ENCODE data around the gene RABGAP1.

RABGAP1 gene

GRCh38 chr9:123087359-123087888 lies 146.6 kb downstream of the RABGAP1 start:
- DNase-seq: no peak

- no peak for DNase-seq
Measured at GRCh38 chr9:123089040-123089439, 148.2 kb downstream of the RABGAP1 start.

GRCh38 chr9:123089790-123090189 lies 149.0 kb downstream of the RABGAP1 start:
- no peak for DNase-seq

- DNase-seq: no peak
Measured at GRCh38 chr9:123090198-123090896, 149.5 kb downstream of the RABGAP1 start.

DNA sequence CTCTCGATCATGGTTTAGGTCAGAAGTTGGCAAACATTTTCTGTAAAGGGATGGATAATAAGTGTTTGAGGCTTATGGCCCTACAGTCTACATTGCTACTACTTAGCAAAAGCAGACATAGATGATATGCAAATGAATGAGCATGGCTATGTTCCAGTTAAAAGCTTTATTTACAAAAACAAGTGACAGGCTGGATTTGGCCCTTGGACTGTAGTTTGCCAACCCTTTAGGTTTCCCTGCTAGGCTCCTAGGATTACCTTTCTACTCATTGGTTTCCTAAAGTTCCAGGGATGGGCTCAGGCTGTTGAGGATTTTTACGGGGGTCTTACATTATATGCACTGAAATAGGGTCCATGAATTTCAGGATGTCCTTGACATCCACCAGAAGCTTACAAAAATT lies 150.1 kb downstream of the RABGAP1 start:
- DNase-seq: no peak

- no peak for DNase-seq
Measured at GRCh38 chr9:123091459-123091858, 150.6 kb downstream of the RABGAP1 start.

- no peak for DNase-seq
Measured at GRCh38 chr9:123093141-123093540, 152.3 kb downstream of the RABGAP1 start.

GRCh38 chr9:123096987-123097386 lies 156.2 kb downstream of the RABGAP1 start:
- DNase-seq: no peak

DNA sequence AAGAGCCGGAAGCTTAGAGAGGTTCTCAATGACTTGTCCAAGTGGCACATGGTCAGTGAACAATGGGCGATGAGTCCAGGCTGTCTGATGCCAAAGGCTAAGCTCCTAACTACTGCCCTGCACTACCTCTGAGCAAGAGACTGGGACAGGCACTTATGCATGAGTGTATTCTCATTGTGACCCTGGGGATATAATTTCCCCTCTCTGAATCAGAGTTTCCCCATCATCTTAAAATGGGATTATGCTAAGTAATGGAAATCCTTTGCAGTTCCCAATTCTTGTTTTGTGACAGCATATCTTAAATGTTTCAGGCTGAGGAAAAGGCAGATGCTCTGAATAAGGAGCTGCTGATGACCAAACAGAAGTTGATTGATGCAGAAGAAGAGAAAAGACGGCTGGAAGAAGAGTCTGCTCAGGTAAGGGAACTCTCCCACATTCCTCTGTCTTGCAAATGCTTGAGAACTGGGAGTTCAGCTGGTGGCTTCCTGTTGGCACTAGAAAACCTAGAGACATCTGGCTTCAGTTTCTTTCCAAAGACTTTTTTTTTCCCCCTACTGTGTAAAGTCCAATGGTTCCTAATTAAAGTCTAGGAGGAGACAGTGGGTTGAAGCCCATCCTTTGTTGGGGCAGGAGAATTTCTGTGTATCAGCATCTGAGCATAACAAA lies 156.7 kb downstream of the RABGAP1 start:
- DNase-seq: no peak

- DNase-seq: no peak
Measured at GRCh38 chr9:123098096-123098459, 157.3 kb downstream of the RABGAP1 start.

GRCh38 chr9:123099042-123099441 lies 158.2 kb downstream of the RABGAP1 start:
- no peak for DNase-seq

GRCh38 chr9:123099548-123099947 lies 158.7 kb downstream of the RABGAP1 start:
- DNase-seq: no peak

GRCh38 chr9:123102375-123103113 lies 161.7 kb downstream of the RABGAP1 start:
- no peak for DNase-seq

GRCh38 chr9:123104807-123105206 lies 164.0 kb downstream of the RABGAP1 start:
- DNase-seq: no peak

DNA sequence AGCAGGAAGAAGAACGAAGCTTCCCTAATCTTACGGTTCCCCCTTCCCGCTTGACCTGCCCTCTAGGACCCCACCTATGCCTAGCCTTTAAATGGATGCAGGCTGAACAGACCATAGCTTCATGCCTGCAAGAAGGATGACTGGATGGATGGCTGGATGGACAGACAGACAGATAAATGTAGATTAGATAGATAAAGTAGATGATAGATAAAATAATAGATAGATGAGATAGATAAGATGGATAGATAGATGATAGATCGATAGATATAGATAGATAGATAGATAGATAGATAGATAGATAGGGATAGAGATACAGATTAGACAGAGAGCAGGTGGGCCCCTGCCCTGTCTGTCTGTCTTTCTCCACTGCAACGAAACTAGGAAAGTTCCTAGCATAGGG lies 164.7 kb downstream of the RABGAP1 start:
- no peak for DNase-seq

DNA sequence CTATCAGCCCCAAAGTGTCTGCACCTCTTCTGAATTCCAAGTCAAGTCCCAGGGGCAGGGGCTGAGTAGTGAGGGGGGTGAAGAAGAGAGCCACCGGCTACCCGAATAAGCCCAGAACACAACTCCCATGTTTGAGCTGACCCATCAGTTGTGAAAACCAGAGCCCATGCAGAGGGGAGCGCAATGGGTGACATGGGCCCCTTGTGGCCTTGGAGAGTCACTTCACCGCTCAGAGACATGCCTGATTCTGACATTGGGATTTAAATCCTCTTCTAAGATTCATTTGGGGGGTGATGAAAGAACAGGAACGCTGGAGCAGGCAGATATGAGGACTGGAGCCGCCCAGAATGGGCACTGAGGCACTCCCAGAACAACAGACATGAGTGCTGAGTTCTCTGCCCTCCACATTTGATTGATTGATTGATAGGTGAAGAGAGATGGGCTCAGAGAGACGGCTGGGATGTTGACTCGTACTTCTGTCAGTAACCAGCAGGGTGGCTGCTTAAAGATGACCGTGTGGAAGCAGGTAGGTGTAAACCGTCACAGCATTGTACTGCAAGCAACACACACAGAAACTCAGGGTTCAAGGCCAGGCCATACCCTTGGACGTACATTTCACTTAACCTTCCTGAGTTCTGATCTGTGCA lies 166.9 kb downstream of the RABGAP1 start:
- no peak for DNase-seq

- no peak for DNase-seq
Measured at GRCh38 chr9:123108976-123109375, 168.2 kb downstream of the RABGAP1 start.

DNA sequence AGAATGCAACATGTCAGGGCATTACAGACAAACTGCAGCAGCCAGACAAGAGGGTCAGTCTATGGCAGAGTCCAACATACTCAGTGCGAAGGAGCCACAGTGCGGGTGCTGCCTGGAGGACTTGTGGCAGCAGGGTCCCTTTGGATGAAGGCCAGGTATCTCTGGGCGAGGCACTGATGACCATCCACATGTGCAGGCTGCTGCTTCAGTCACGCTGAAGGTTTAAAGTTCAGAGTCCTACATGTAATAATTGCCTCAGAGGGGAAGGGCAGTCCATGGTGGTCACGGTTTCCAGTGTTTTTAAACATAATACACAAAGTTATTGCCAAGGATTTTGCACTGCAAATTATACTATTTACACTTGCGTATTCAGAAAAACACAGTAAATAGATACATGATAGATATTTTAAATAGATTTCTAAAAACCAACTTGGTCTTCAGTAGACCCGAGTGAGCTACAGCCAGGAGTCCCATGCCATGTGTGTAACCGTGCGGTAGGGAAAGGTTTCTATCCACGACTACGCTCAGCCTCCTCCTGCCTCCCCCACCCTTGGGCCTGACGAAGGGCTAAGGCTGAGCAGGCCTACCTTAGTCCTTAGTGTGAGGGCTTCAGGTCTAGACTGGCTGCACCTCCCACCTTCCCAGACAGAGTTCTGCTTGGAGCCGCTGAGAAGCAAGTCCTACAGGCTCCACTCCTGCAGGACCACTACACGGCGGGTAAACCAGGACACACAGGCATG lies 168.9 kb downstream of the RABGAP1 start:
- no peak for DNase-seq

- no peak for DNase-seq
Measured at GRCh38 chr9:123111427-123112014, 170.7 kb downstream of the RABGAP1 start.

DNA sequence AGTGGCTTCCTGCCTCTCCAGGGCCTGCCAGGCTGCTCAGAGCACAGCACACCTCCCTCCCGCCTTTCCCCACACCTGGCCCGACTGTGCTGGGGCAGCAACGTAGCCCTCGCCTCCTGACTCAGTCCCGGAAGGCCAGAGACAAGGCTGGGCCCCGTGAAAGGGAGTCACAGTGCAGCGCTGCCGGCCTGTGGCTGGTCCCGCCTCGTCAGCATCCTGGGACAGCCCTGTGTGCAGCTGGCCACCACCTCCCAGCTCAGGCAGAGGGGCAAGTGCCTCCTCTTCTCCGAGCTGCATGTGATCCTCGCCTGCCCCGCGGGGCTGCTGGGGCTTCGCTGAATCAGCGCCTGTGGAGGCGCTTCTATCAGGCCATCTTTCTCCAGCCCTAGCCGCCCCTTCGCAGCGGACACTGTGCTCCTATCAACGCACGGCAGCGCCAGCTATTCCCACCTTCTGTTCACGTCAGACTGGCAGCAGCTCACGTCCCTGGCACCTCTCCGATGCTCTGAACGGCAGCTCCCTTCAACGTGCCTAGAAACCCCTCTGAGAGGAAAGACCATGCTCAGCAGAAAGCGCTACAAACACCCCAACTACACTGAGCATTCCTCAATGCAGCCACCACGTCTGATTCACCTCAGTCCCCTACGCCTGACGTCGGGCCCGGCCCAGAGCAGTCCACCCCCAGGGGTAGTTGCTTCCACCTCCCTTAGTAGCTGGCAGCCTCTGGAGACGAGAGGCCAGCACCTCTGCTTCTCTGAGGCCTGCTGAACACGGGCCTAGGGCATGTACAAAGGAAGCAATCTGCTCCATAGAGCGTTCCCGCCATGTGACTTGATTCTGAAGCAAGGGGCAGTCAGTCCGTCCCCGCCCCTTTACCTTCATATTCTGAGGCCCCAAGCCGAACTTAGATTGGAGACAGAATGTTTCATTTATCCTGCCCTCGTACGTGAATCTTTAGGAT lies 171.5 kb downstream of the RABGAP1 start:
- no peak for DNase-seq

DNA sequence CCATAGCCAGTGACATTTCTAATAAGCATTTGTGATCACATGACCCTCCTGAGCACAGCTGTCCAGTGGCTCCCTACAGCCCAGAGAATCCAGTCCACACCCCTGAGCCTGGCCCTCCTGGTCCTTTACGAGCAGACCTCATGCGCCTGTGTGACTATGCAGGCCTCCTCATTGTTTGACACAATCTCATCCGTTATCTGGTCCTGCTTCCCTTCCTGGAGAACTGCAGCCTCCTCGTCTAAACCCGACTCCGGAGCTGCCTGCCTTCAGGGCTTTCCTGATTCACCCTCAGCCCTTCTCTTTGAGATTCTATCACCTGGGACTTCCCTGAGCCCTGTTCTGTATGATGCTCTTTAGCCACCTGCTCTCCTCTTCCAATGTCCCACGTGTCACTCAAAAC lies 172.4 kb downstream of the RABGAP1 start:
- DNase-seq: no peak

All from NCI-H748 treated with DMSO at 0.1 percent for 48 hours (cell line).